ENCODE results near the gene NELFE. TPM values are rescaled to one million over a fixed set of nuclear protein-coding genes. Genes with fewer than 3 reads are reported as not detected.
"Not testable (repeated sequence)": the region's sequence is repeated elsewhere in the genome, so short reads cannot be mapped to it uniquely, and the experiment has no call there.

Gene NELFE
- 10 to 100 TPM in 5 of 6 experiments, 1 to 10 TPM in 1; 9.3 to 33.8 (median 18.3) TPM for total RNA-seq
- long read RNA-seq, transcript NELFE-202 (11 exons, 1,584 nt): major isoform, 12 of 14 reads
- long read RNA-seq, partial matches to known transcripts: 0 of 14 reads
- long read RNA-seq, other reads (novel, unspliced or antisense): 1 of 14 reads

GRCh38 chr6:31958741-31959739 lies at the start of gene NELFE, which contains the start of gene SKIC2:
TSS of gene NELFE (minus strand) at chr6:31958971. CDS start at chr6:31958446, 525 bp downstream.
TSS of gene SKIC2 (plus strand) at chr6:31959175. CDS start at chr6:31959193, 18 bp downstream.
- peak within 1 kb of the TSS; percentile 59 to 81 (median 65) for H3K27ac ChIP-seq
- DNase-seq (peak; percentile 98 to 99 (median 99)), ATAC-seq (peak; percentile 96 to 98 (median 98))
- no peak for TF ChIP-seq CTCF (IDR thresholded peaks at IDR 0.05)
- peak; percentile 69 for TF ChIP-seq POLR2A (IDR thresholded peaks at IDR 0.05)
- intact Hi-C loops (cut with DNase I): loop anchor here in 1 of 2 donors (10.0 kb wide), 1 partner anchor 54 kb away; the partner anchor contains the start of gene ZBTB12
- H3K9me3 ChIP-seq: no peaks in the 10 kb centered on the region
- H3K27me3 ChIP-seq: no peaks in the 10 kb centered on the region
- 0% methylated on average over 5 of the region's 59 CpGs for WGBS (ENCODE audit: insufficient coverage, low coverage, low lambda C conversion rate, missing lambda C conversion rate)
- peaks cover 0 to 62% (median 27%) of the 10 kb centered on the region in 4 donors for H3K36me3 ChIP-seq
- H3K4me1 ChIP-seq: peaks cover 0 to 19% (median 7%) of the 10 kb centered on the region in 4 donors
- H3K4me3 ChIP-seq: peak within 1 kb of the TSS; percentile 86 to 91 (median 87)

GRCh38 chr6:32008037-32008436 lies 49.3 kb upstream of the NELFE start:
- intact Hi-C loops (cut with DNase I); H3K36me3 ChIP-seq; H3K27ac ChIP-seq; H3K4me1 ChIP-seq; ATAC-seq; H3K9me3 ChIP-seq; H3K4me3 ChIP-seq; DNase-seq; H3K27me3 ChIP-seq: not testable (repeated sequence)
- no CpG with 5 or more reads among the region's 24 CpGs for WGBS (ENCODE audit: insufficient coverage, low coverage, low lambda C conversion rate, missing lambda C conversion rate)

GRCh38 chr6:32007086-32007485 lies 48.3 kb upstream of the NELFE start:
- DNase-seq: peak in 2 of 3 donors; percentile 10 to 27
- H3K4me3 ChIP-seq; ATAC-seq; H3K4me1 ChIP-seq; H3K27ac ChIP-seq; H3K27me3 ChIP-seq; H3K9me3 ChIP-seq; H3K36me3 ChIP-seq; intact Hi-C loops (cut with DNase I): not testable (repeated sequence)
- 72% methylated on average over 2 of the region's 12 CpGs for WGBS (ENCODE audit: insufficient coverage, low coverage, low lambda C conversion rate, missing lambda C conversion rate)

GRCh38 chr6:32005991-32006529 lies 47.3 kb upstream of the NELFE start:
- peak in 2 of 3 donors; percentile 14 to 23 for DNase-seq
- WGBS (ENCODE audit: insufficient coverage, low coverage, low lambda C conversion rate, missing lambda C conversion rate): no CpG with 5 or more reads among the region's 8 CpGs

GRCh38 chr6:32005538-32005880 lies 46.7 kb upstream of the NELFE start:
- TF ChIP-seq CTCF (IDR thresholded peaks at IDR 0.05): peak in 3 of 4 donors; percentile 5 to 16 (median 13)
- WGBS (ENCODE audit: insufficient coverage, low coverage, low lambda C conversion rate, missing lambda C conversion rate): no CpG with 5 or more reads among the region's 9 CpGs
- H3K36me3 ChIP-seq; intact Hi-C loops (cut with DNase I); H3K9me3 ChIP-seq; H3K4me1 ChIP-seq; H3K4me3 ChIP-seq; H3K27me3 ChIP-seq: not testable (repeated sequence)
- ATAC-seq: peak; percentile 1 to 30 (median 6)
- H3K27ac ChIP-seq: peak overlapping the region in 1 of 3 donors; percentile 37
- DNase-seq: peak in 2 of 3 donors; percentile 56 to 59

More at GRCh38 chr6:32005991-32006529, 47.3 kb upstream of the NELFE start:
- H3K27ac ChIP-seq; H3K4me1 ChIP-seq; ATAC-seq; H3K4me3 ChIP-seq; H3K36me3 ChIP-seq; intact Hi-C loops (cut with DNase I); H3K27me3 ChIP-seq; H3K9me3 ChIP-seq: not testable (repeated sequence)

GRCh38 chr6:32004864-32005537 lies 46.2 kb upstream of the NELFE start:
- H3K9me3 ChIP-seq; H3K36me3 ChIP-seq; H3K27me3 ChIP-seq; H3K4me1 ChIP-seq; H3K4me3 ChIP-seq; intact Hi-C loops (cut with DNase I): not testable (repeated sequence)
- WGBS (ENCODE audit: insufficient coverage, low coverage, low lambda C conversion rate, missing lambda C conversion rate): 34% methylated on average over 5 of the region's 13 CpGs
- peak overlapping the region in 1 of 3 donors; percentile 73 for H3K27ac ChIP-seq
- peak in 1 of 3 donors; percentile 31 for DNase-seq
- peak in 2 of 4 donors; percentile 0 for ATAC-seq

GRCh38 chr6:32004393-32004792 lies 45.6 kb upstream of the NELFE start:
- peak; percentile 22 to 56 (median 43) for DNase-seq
- H3K4me3 ChIP-seq; H3K36me3 ChIP-seq; H3K9me3 ChIP-seq; H3K27me3 ChIP-seq; H3K4me1 ChIP-seq; intact Hi-C loops (cut with DNase I): not testable (repeated sequence)
- H3K27ac ChIP-seq: peak overlapping the region in 1 of 3 donors; percentile 73
- ATAC-seq: peak in 3 of 4 donors; percentile 0 to 45 (median 14)
- WGBS (ENCODE audit: insufficient coverage, low coverage, low lambda C conversion rate, missing lambda C conversion rate): 83% methylated on average over 3 of the region's 4 CpGs

GRCh38 chr6:32003301-32003700 lies 44.5 kb upstream of the NELFE start:
- intact Hi-C loops (cut with DNase I); H3K9me3 ChIP-seq; H3K27me3 ChIP-seq; H3K36me3 ChIP-seq; DNase-seq; H3K4me3 ChIP-seq; H3K27ac ChIP-seq; H3K4me1 ChIP-seq: not testable (repeated sequence)
- no CpG with 5 or more reads among the region's 7 CpGs for WGBS (ENCODE audit: insufficient coverage, low coverage, low lambda C conversion rate, missing lambda C conversion rate)
- peak in 2 of 4 donors; percentile 0 to 4 for ATAC-seq

Measured in right lobe of liver (tissue), 6 donors.